ENCODE measurements around the gene NPFFR2.

DNA sequence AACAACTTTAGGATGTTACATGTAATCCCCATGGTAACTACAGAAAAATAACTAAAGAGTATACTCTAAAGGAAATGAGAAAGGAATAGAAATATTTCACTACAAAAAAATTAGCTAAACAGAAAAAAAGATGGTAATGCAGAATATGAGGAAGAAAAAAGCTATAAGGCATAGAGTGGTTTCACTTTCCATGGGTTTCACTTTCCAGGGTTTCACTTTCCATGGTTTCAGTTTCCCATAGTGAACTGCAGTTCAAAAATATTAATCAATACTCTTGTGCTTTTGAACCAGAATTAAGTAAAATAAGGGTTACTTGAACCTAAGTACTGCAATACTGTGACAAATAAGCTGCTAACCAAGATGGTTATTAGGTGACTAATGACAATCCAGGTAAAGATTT, 42.0 kb downstream of the NPFFR2 start:
- TF ChIP-seq, protein P1, sequence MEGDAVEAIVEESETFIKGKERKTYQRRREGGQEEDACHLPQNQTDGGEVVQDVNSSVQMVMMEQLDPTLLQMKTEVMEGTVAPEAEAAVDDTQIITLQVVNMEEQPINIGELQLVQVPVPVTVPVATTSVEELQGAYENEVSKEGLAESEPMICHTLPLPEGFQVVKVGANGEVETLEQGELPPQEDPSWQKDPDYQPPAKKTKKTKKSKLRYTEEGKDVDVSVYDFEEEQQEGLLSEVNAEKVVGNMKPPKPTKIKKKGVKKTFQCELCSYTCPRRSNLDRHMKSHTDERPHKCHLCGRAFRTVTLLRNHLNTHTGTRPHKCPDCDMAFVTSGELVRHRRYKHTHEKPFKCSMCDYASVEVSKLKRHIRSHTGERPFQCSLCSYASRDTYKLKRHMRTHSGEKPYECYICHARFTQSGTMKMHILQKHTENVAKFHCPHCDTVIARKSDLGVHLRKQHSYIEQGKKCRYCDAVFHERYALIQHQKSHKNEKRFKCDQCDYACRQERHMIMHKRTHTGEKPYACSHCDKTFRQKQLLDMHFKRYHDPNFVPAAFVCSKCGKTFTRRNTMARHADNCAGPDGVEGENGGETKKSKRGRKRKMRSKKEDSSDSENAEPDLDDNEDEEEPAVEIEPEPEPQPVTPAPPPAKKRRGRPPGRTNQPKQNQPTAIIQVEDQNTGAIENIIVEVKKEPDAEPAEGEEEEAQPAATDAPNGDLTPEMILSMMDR (IDR thresholded peaks at IDR 0.05; ENCODE audit: insufficient read depth, low read depth, low read length) = no peak
- no peak for TF ChIP-seq EZH2 (IDR thresholded peaks at IDR 0.05; ENCODE audit: insufficient read depth, low read length)
